Activated CD4-positive, alpha-beta T cell treated with anti-CD3 and anti-CD28 coated beads, Interleukin-10, Interleukin-2, amounts not matched to agents 100 ng/mL and 50 ng/mL, durations not matched to agents 16 hours and 8 hours (primary cell): ENCODE measurements around the gene PLEKHA6.

ENCODE experiments used
- DNase-seq: peaks from one replicate; pipeline ENCODE4 v3.0.0-alpha.2; 2020

The PLEKHA6 gene, protein sequence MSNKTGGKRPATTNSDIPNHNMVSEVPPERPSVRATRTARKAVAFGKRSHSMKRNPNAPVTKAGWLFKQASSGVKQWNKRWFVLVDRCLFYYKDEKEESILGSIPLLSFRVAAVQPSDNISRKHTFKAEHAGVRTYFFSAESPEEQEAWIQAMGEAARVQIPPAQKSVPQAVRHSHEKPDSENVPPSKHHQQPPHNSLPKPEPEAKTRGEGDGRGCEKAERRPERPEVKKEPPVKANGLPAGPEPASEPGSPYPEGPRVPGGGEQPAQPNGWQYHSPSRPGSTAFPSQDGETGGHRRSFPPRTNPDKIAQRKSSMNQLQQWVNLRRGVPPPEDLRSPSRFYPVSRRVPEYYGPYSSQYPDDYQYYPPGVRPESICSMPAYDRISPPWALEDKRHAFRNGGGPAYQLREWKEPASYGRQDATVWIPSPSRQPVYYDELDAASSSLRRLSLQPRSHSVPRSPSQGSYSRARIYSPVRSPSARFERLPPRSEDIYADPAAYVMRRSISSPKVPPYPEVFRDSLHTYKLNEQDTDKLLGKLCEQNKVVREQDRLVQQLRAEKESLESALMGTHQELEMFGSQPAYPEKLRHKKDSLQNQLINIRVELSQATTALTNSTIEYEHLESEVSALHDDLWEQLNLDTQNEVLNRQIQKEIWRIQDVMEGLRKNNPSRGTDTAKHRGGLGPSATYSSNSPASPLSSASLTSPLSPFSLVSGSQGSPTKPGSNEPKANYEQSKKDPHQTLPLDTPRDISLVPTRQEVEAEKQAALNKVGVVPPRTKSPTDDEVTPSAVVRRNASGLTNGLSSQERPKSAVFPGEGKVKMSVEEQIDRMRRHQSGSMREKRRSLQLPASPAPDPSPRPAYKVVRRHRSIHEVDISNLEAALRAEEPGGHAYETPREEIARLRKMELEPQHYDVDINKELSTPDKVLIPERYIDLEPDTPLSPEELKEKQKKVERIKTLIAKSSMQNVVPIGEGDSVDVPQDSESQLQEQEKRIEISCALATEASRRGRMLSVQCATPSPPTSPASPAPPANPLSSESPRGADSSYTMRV

GRCh38 chr1:204359474-204360255, at the start of gene PLEKHA6:
PLEKHA6 (minus strand) TSS chr1:204359929; CDS start chr1:204273727, 86,202 bp downstream.
- DNase-seq = no peak

- no peak for DNase-seq
These were observed 49.4 kb upstream of the PLEKHA6 start for GRCh38 chr1:204409123-204409522.

DNA sequence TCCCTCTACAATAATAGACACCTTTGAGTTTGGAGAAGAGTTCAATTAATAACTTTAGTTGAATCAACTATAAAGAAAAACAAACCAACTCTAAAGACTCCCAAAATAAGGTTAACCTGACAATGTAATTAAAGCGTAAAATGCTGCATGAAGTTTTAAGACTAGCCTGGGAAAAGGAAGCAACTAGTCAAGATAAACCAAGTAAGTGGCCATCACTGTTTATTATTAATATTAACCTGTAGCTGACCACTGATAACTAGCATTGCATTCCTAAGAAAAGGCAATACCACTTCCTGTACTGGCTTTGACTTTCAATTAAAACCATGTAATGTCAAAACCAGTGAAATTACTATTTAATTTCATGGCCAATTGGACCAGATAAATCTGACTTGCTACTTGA, 48.9 kb upstream of the PLEKHA6 start:
- no peak for DNase-seq

DNA sequence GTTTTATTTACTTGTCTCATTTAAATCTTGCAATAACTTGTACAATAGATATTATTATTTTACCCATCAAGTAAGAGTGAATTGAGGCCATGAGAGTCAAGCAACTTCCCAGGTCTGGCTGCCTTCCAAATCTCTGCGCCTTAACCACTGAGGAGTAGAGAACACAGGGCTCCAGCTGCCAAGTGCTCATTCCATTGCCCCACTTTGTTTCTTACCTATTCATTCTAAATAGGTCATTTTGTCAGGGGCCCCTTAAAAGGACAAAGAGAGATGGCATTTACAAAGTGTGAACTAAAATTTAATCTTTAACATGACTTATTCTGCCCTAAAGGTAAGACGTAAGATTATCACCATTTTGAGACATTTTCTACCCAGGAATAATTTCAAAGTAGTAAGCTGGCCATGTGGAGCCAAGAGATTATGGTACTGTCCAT, 48.4 kb upstream of the PLEKHA6 start:
- DNase-seq = peak; percentile 24

DNA sequence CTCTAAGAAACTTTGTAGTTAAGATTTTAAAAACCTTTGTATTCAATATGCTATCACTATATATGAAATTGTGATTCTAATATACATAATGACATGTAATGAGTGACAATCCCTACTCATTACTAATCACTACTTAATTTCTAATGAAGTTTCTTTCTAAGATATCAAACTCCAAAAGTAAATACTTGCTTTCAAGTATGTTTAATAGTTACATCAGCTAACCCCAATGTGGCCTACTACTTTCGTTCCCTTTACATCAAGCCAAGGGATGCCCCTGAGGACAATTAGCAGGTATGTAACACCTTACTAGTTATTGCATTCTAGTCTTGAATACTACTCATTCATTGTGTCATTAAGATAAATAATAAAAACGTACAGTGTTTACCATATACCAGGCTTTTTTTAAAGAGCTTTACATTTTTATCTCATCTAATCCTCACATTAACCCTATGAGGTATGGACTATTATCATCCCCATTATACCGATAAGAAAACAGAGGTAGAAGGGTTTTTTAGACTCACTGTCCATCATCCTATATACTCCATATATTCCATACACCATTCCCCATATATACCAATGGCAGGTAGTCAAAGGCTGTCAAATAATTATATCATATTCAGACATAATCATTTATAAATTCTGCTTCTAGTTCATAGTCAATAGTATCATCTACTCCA, 47.7 kb upstream of the PLEKHA6 start:
- DNase-seq = peak; percentile 16

- no peak for DNase-seq
These were observed 46.9 kb upstream of the PLEKHA6 start for GRCh38 chr1:204406621-204407020.

DNA sequence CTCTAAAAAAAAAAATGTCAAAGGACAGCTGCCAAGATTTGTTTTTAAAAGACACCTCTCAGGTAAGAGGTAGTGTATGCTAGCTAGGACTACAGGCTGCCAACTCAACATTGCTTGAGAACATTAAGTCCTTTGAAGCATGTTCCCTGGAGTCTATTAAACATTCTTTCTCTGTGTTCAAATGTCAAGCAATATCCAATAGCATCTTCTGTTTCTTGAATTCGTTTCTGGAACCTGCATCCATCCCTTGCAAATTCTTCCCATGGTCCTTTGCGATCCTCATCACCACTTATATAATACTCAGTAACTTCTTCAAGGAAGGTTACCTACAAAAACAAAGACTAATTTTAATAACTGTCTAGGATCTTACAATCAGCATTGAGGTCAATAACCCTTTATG, 46.3 kb upstream of the PLEKHA6 start:
- no peak for DNase-seq

DNA sequence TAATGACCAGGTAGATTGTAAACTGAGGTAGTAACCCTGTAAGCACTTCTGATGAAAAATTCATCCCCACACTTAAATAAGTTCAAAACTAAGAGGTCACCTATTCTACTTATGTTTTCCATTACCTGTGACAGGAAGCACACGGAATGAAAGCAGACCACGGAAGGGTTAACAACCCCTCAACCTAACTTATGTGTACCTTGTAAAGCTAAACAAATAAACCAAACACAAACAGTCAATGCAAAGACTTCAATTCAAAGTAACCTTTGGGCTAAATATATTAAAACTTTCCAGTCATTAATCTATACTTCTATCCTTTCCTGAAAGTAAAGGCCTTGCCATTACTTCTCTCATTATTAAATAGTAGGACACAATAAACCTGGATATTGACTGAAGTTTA, 44.9 kb upstream of the PLEKHA6 start:
- no peak for DNase-seq

DNA sequence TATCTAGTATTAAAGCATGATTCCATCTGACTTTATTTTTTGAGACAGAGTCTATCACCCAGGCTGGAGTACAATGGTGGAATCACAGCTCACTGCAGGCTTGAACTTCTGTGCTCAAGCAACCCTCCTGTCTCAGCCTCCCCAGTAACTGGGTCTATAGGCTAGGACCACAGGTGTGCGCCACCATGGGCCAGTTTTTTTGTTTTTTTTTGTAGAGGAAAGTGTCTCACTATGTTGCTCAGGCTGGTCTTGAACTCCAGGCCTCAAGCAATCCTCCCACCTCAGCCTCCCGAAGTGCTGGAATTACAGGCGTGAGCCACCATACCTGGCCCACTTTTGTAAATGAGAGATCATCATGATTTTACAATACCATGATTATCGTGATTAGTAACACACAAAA, 42.7 kb upstream of the PLEKHA6 start:
- no peak for DNase-seq

DNA sequence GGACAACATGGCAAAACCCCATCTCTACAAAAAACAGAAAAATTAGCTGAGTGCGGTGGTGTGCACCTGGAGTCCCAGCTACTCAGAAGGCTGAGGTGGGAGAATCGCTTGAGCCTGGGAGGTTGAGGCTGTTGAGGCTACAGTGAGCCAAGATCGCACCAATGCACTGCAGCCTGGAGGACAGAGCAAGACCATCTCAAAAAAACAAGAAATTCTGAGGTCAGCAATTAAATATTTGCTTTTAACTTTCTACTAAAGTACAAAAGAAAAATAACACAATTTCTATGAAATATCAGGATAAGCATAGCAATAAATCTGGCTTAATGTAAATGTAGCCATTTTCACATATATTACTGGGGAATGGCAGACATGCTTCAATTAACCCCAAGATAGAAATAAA, 42.0 kb upstream of the PLEKHA6 start:
- no peak for DNase-seq

- DNase-seq = no peak
These were observed 41.3 kb upstream of the PLEKHA6 start for GRCh38 chr1:204400882-204401510.

DNA sequence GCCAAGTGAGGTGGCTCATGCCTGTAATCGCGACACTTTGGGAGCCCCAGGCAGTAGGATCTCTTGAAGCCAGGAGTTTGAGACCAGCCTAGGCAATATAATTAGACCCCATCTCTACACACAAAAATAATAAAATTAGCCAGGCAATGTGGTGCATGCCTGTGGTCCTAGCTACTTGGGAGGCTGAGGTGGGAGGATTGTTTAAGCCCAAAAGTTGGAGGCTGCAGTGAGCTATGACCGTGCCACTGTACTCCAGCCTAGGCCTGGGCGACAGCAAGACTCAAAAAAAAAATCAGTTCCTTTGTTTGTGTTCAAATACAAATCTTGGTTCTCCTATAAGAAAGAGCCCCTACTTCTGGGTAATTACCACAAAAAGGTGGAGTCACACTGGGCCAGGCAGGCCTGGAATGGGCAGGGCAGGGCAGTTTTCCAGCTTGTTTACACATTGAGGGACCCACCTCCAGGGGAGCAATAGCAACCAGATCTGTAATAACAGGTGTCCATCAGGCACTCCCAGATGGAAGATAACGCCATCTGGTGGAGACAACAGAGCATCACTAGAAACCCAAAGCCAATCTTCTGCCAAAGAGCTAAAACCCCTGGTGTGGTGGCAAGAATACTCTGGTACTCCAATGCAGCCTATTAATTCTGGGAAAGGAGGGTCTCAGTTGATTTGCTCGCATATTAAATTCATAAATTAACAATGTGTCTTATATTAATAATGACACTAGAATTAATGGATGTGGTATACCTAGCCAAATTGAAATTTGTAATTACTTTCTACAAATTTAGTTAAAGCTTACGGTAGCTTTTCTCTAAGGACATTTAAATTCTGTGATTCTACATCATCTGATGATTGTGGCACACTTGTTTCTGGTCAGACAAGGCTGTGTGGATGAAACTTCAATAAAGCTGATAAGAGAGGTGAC, 38.7 kb upstream of the PLEKHA6 start:
- DNase-seq = peak; percentile 81

- DNase-seq = no peak
These were observed 36.4 kb upstream of the PLEKHA6 start for GRCh38 chr1:204396015-204396583.

- no peak for DNase-seq
These were observed 31.9 kb upstream of the PLEKHA6 start for GRCh38 chr1:204391629-204392028.

DNA sequence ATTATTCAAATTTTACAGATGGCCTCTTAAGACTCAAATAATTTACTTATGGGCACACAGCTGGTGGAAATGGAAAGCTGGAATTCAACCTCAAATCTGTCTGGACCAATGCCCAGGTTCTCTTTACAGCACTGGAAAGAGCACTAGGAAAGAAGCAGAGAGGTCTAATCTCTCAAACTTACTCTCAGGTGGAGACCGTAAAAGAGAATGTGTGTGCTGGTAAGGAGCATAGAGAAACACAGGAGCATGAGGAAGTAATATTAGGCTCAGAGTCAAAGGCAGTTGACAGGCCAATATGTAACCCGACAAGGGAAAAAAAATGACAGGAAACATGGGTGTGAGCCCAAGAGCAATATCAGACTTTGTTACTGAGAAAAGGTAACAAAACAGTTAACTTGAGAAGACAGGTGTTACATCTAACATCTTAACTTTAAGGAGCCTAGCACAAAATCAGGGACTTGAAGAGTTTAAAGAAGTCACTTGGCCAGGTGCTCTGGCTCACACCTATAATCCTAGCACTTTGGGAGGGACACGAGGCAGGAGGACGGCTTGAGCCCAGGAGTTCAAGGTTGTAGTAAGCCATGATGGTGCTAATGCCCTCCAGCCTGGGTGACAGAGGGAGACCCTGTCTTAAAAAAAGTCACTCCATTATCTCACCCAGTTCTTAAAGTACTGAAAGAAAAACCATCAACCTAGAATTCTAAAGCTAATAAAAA, 31.2 kb upstream of the PLEKHA6 start:
- DNase-seq = no peak

DNA sequence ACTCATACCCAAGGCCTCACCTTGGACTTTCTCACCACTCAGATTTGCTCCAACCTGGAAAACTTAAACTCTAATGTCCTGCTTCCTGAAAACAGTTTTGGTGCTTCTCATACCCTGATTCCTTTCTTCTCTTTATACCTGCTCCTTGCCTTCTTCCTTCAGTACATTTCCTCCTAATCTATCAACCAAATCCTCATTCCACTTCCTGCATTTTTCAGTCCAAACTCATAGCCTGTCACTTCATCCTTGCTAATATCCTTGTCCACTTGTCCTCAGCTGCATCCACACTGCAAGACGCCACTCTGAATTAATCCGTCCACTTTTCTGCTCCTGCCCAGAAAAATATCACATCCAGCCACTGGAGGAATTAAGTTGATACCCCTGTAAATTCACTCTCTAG, 26.0 kb upstream of the PLEKHA6 start:
- DNase-seq = no peak

DNA sequence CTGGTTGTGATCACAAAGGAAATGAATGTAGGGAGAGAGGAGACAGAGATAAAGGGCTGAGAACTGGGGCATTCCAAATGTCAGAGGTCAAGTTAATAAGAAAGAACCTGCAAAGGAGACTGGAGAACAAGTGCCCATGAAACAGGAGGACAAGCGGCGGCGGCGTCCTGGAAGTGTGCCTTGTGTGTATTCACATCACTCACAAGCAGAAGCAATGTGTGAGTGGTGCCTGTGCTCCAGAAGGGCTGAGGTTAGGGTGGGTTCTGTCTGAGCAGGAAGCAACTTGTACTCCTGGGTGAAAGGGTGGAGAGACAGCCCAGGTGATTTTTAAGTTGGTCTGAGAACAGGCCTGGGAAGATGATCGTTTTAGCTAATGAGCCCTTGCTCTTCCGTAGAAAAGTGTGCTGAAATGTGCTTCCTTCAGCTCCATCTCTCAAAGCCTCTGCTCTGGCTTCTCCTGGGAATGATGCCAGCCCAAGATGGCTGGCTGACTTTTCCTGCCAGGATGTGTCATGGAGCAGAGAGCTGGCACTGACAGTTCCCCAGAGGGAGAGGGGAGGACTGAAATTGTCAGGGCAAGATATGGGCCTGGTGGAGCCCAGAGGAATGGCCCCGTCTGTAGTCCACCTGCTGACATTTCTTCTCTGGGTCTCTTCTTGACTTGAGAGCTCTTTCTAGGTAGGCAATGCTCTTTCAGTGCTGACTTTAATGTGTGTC, 25.1 kb upstream of the PLEKHA6 start:
- no peak for DNase-seq

DNA sequence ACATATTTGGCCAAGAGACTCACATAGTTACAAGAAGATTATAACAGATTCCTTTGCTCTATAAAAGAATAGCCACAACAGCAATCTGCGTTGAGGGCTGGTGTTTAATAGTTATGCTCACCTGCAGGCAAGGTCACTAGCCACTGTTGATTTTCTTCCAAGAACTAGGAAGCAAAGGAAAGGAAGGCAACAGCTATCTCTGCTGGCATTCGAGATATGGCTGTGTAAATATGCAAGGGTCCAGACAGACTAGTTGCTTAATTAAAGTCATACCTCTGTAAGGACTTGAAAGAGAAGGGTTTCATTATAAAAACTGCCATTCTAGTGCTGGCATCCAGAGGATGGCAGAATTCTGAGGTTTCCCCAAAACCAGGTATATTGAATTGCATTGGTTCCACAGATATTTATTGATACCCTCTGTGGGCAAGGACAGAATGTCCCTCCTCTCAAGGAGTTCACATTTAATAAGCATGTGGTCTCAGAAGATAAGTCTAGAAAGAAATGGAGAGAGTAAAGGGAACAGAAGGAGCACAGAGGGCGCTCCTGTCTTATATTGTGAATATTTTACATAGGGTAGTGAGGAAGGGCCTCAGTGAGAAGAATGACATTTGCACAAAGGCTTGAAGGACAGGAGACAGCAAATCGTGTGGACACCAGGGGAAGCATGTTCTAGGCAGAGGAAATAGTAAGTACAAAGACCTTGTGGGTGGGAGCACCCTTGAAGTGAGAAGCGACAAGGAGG, 23.6 kb upstream of the PLEKHA6 start:
- no peak for DNase-seq
